HepG2 (cell line): ENCODE measurements around the gene KISS1R. TPM values are rescaled to one million over a fixed set of nuclear protein-coding genes. Genes with fewer than 3 reads are reported as not detected.

Source experiments
- ATF7-NPFF ChIP-seq: sonication (generic); formaldehyde crosslinking; IDR thresholded peaks from 2 replicates; pipeline ENCODE4 v1.8.1; 2023; ENCODE audit warnings: mild to moderate bottlenecking, low read depth, missing genetic modification reagents, moderate library complexity
- BCL6 ChIP-seq: IDR thresholded peaks from 2 replicates; pipeline ENCODE4 v1.6.1; 2016; ENCODE audit warnings: missing genetic modification reagents, missing compliant biosample characterization
- FOXK2 ChIP-seq: fragments of 450-650 bp; IDR thresholded peaks from 2 replicates; pipeline ENCODE4 v1.6.1; 2016
- FOXP1 ChIP-seq, 2 experiments: fragments of 450-650 bp in 1 of 2; IDR thresholded peaks; 2 replicates each; pipeline ENCODE4 v1.6.1; 2017 to 2018; ENCODE audit warnings: antibody characterized with exemption in 1 of 2
- GATAD1 ChIP-seq: IDR thresholded peaks from 2 replicates; pipeline ENCODE4 v1.6.1; 2016; ENCODE audit warnings: missing genetic modification reagents, missing compliant biosample characterization
- MAFF ChIP-seq: IDR thresholded peaks from 2 replicates; pipeline ENCODE4 v1.6.1; 2011; ENCODE audit warnings: low read depth, low read length, improper control_type of control experiment
- MIER3 ChIP-seq: IDR thresholded peaks from 2 replicates; pipeline ENCODE4 v1.6.1; 2016; ENCODE audit warnings: missing compliant biosample characterization, borderline replicate concordance
- MTA1 ChIP-seq: sonication (generic); formaldehyde crosslinking; IDR thresholded peaks from 2 replicates; pipeline ENCODE4 v1.4.0; 2020; ENCODE audit warnings: missing genetic modification reagents, mild to moderate bottlenecking, borderline replicate concordance
- NFE2L1 ChIP-seq: sonication (generic); formaldehyde crosslinking; IDR thresholded peaks from 2 replicates; pipeline ENCODE4 v1.4.0; 2020; ENCODE audit warnings: missing genetic modification reagents, mild to moderate bottlenecking, borderline replicate concordance
- SMAD3 ChIP-seq: sonication (generic); formaldehyde crosslinking; IDR thresholded peaks from 2 replicates; pipeline ENCODE4 v1.4.0; 2020; ENCODE audit warnings: missing genetic modification reagents
- SNAPC2 ChIP-seq: sonication (generic); formaldehyde crosslinking; IDR thresholded peaks from 2 replicates; pipeline ENCODE4 v1.8.1; 2022; ENCODE audit warnings: mild to moderate bottlenecking, missing genetic modification reagents
- ZFX ChIP-seq: sonication (generic); formaldehyde crosslinking; IDR thresholded peaks from 2 replicates; pipeline ENCODE4 v1.4.0; 2020; ENCODE audit warnings: mild to moderate bottlenecking, low read depth, missing genetic modification reagents, moderate library complexity
- ZNF136 ChIP-seq: sonication (generic); formaldehyde crosslinking; IDR thresholded peaks from 2 replicates; pipeline ENCODE4 v1.8.1; 2022; ENCODE audit warnings: low read depth, mild to moderate bottlenecking, moderate library complexity, missing genetic modification reagents
- polyA plus RNA-seq, 8 experiments: library from polyadenylated mRNA; depleted of rRNA in 3 of 8; stranded (reverse) in 7 of 8; unstranded in 1 of 8; fragments of >200 nt; fragmentation: Illumina TruSeq in 4 of 8; extraction: Trizol in 4 of 8; gene quantifications; 2 replicates each; pipeline versions ENCODE4 v1.2.1 to v1.2.3, GENCODE V29; 2011 to 2016; ENCODE audit warnings: low read depth in 4 of 8, missing spikeins in 1 of 8, mixed read lengths in 1 of 8; ENCODE audit not compliant: insufficient read depth in 1 of 8
- total RNA-seq, 5 experiments: library from RNA; depleted of rRNA; stranded (reverse); fragments of >200 nt; fragmentation: Illumina TruSeq; extraction: Trizol; gene quantifications; 2 replicates each; pipeline ENCODE4 v1.2.3, GENCODE V29; 2016; ENCODE audit warnings: low read depth in 1 of 5
- TF ChIP-seq, protein P1 (sequence below): sonication (generic); formaldehyde crosslinking; IDR thresholded peaks from 2 replicates; pipeline ENCODE4 v1.4.0; 2020; ENCODE audit warnings: mild to moderate bottlenecking, missing genetic modification reagents
- TF ChIP-seq, protein P2 (sequence below): sonication (generic); formaldehyde crosslinking; IDR thresholded peaks from 2 replicates; pipeline ENCODE4 v1.4.0; 2020; ENCODE audit warnings: missing genetic modification reagents
- TF ChIP-seq, protein P3 (sequence below): sonication (generic); formaldehyde crosslinking; IDR thresholded peaks from 2 replicates; pipeline ENCODE4 v1.4.0; 2020; ENCODE audit warnings: missing genetic modification reagents, borderline replicate concordance

KISS1R gene
- total and polyA plus RNA-seq, 2 of the 13 experiments (the other 11 are each of a cell fraction or from before 2014, with no cell fraction given): 1.1 to 10.2 TPM

DNA sequence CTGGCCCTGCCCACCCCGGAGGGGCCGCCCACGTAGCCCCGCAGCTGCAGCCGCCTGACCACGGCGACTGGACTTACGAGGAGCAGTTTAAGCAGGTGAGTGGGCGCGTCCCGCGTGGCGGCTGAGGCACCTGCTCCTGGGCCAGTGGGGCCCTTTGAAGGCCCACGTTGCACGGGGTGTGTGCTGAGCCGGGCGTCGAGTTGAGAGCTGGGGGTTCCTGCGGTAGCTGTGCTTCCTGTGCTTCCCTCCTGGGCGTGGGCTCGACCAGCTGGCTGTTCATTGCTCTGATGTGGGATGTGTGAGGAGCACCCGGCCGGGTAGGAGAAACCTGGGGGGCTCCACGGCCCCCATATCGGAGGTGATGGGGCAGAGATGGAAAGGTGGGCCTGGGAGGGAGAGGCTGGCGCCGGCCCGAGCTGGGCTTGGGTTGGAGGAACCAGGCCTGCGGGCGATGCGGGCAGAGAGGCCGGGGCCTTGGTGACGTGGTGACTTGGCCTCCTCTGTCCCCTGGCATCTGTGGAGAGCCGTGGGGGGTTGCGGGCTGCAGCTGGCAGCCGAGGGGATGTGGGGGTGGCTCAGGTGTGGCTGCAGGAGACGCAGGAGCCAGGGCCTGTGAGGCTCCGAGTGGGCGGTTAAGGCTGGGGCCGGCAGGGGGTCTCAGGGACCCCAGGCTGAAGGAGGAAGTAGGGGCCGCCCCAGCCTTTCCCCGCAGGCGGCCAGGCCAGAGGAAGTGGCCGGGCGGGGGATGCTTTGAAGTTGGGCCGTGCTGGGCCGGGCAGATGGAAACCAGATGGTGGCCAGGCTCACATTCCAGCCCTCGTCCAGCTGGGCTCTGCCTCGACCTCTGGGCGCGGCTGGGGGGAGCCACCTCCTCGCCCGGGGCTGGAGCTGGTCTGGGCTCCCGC lies 15.8 kb downstream of the KISS1R start (continued):
- TF ChIP-seq ZFX (CRISPR knock-in tag): peak; percentile 50
- no peak for TF ChIP-seq MTA1 (CRISPR knock-in tag)
- TF ChIP-seq ZNF136 (CRISPR knock-in tag): no peak
- no peak for TF ChIP-seq ATF7-NPFF (CRISPR knock-in tag)
- no peak for TF ChIP-seq NFE2L1 (CRISPR knock-in tag)
- no peak for TF ChIP-seq MIER3
- TF ChIP-seq, protein P1, sequence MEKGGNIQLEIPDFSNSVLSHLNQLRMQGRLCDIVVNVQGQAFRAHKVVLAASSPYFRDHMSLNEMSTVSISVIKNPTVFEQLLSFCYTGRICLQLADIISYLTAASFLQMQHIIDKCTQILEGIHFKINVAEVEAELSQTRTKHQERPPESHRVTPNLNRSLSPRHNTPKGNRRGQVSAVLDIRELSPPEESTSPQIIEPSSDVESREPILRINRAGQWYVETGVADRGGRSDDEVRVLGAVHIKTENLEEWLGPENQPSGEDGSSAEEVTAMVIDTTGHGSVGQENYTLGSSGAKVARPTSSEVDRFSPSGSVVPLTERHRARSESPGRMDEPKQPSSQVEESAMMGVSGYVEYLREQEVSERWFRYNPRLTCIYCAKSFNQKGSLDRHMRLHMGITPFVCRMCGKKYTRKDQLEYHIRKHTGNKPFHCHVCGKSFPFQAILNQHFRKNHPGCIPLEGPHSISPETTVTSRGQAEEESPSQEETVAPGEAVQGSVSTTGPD: no peak
- TF ChIP-seq, protein P2, sequence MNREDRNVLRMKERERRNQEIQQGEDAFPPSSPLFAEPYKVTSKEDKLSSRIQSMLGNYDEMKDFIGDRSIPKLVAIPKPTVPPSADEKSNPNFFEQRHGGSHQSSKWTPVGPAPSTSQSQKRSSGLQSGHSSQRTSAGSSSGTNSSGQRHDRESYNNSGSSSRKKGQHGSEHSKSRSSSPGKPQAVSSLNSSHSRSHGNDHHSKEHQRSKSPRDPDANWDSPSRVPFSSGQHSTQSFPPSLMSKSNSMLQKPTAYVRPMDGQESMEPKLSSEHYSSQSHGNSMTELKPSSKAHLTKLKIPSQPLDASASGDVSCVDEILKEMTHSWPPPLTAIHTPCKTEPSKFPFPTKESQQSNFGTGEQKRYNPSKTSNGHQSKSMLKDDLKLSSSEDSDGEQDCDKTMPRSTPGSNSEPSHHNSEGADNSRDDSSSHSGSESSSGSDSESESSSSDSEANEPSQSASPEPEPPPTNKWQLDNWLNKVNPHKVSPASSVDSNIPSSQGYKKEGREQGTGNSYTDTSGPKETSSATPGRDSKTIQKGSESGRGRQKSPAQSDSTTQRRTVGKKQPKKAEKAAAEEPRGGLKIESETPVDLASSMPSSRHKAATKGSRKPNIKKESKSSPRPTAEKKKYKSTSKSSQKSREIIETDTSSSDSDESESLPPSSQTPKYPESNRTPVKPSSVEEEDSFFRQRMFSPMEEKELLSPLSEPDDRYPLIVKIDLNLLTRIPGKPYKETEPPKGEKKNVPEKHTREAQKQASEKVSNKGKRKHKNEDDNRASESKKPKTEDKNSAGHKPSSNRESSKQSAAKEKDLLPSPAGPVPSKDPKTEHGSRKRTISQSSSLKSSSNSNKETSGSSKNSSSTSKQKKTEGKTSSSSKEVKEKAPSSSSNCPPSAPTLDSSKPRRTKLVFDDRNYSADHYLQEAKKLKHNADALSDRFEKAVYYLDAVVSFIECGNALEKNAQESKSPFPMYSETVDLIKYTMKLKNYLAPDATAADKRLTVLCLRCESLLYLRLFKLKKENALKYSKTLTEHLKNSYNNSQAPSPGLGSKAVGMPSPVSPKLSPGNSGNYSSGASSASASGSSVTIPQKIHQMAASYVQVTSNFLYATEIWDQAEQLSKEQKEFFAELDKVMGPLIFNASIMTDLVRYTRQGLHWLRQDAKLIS (CRISPR knock-in tag): no peak
- no peak for TF ChIP-seq BCL6 (CRISPR knock-in tag)
- no peak for TF ChIP-seq SNAPC2 (CRISPR knock-in tag)
- TF ChIP-seq GATAD1: no peak
- TF ChIP-seq MAFF: no peak
- no peak for TF ChIP-seq FOXP1 (IDR thresholded peaks at IDR 0.05)
- no peak for TF ChIP-seq FOXP1 (CRISPR knock-in tag; IDR thresholded peaks at IDR 0.05)
- no peak for TF ChIP-seq SMAD3
- no peak for TF ChIP-seq FOXK2
- TF ChIP-seq, protein P3, sequence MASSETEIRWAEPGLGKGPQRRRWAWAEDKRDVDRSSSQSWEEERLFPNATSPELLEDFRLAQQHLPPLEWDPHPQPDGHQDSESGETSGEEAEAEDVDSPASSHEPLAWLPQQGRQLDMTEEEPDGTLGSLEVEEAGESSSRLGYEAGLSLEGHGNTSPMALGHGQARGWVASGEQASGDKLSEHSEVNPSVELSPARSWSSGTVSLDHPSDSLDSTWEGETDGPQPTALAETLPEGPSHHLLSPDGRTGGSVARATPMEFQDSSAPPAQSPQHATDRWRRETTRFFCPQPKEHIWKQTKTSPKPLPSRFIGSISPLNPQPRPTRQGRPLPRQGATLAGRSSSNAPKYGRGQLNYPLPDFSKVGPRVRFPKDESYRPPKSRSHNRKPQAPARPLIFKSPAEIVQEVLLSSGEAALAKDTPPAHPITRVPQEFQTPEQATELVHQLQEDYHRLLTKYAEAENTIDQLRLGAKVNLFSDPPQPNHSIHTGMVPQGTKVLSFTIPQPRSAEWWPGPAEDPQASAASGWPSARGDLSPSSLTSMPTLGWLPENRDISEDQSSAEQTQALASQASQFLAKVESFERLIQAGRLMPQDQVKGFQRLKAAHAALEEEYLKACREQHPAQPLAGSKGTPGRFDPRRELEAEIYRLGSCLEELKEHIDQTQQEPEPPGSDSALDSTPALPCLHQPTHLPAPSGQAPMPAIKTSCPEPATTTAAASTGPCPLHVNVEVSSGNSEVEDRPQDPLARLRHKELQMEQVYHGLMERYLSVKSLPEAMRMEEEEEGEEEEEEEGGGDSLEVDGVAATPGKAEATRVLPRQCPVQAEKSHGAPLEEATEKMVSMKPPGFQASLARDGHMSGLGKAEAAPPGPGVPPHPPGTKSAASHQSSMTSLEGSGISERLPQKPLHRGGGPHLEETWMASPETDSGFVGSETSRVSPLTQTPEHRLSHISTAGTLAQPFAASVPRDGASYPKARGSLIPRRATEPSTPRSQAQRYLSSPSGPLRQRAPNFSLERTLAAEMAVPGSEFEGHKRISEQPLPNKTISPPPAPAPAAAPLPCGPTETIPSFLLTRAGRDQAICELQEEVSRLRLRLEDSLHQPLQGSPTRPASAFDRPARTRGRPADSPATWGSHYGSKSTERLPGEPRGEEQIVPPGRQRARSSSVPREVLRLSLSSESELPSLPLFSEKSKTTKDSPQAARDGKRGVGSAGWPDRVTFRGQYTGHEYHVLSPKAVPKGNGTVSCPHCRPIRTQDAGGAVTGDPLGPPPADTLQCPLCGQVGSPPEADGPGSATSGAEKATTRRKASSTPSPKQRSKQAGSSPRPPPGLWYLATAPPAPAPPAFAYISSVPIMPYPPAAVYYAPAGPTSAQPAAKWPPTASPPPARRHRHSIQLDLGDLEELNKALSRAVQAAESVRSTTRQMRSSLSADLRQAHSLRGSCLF (CRISPR knock-in tag): no peak
